AG09319 (cell line): ENCODE measurements around the gene JAZF1.

Source experiments
- DNase-seq: peaks from one replicate; pipeline ENCODE4 v3.0.0-alpha.2; 2010; ENCODE audit warnings: low read depth; ENCODE audit errors: extremely low read depth
- CTCF ChIP-seq: IDR thresholded peaks from 2 replicates; pipeline ENCODE4 v1.5.1; 2011; ENCODE audit warnings: low read depth, mild to moderate bottlenecking, inconsistent platforms, low read length, moderate library complexity

The JAZF1 gene

DNA sequence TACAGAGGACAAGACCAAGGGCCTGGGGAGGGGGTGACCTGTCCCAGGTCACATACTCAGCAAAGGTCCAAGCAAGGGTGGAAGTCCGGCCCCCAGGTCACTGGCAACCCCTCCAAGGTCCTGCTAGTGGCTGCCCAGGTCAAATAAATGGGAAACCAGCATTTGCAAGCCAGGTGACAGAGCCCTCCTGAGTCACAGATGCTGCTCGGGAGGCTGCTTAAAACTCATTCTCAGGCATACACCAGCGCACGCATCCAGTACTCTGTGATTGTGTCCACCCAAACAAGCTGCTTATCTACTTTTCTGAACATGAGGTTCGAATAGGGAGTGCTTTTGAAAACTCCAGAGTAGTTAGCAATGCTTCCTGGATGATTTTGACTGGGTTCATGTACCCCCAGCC, 310.0 kb downstream of the JAZF1 start:
- DNase-seq, result no peak
- TF ChIP-seq CTCF, result no peak

GRCh38 chr7:27869056-27869455, 311.5 kb downstream of the JAZF1 start:
- TF ChIP-seq CTCF, result no peak
- DNase-seq, result no peak

- DNase-seq, result no peak
- TF ChIP-seq CTCF, result no peak
Observed at GRCh38 chr7:27868131-27868550, 312.5 kb downstream of the JAZF1 start.

- DNase-seq, result no peak
Observed at GRCh38 chr7:27866828-27867672, 313.5 kb downstream of the JAZF1 start.

GRCh38 chr7:27866256-27866655, 314.3 kb downstream of the JAZF1 start:
- TF ChIP-seq CTCF, result no peak
- DNase-seq, result no peak

More at GRCh38 chr7:27866828-27867672, 313.5 kb downstream of the JAZF1 start:
- TF ChIP-seq CTCF, result no peak

GRCh38 chr7:27863880-27864279, 316.7 kb downstream of the JAZF1 start:
- DNase-seq, result no peak
- no peak for TF ChIP-seq CTCF

DNA sequence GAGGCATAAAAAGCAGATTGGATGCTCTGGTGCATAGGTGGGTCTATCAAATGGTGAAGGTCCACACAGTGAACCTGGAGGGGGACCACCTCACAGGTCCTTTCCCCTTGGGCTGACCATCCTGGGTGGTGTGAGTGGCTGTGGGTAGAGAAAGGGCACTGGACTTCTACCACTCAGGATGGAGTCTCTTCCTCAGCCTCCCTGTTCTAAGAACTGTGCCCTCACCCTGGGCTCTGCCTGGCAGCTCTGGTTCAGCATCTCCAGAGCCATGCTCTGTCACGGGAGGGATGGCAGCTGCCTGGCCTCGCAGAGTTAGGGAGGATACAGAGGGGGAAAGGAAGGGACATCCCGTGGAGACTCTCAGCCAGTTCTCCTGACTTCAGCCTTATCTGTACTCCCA, 318.8 kb downstream of the JAZF1 start:
- DNase-seq, result no peak
- no peak for TF ChIP-seq CTCF
